HS-5 (cell line): Measurements from ENCODE around the gene ZNF205.
"Not testable (repeated sequence)": the region's sequence is repeated elsewhere in the genome, so short reads cannot be mapped to it uniquely, and the experiment has no call there.

Experiments
- DNase-seq: peaks from one replicate; pipeline ENCODE4 v3.0.0-alpha.2; 2012; ENCODE audit warnings: low read depth

Gene ZNF205

DNA sequence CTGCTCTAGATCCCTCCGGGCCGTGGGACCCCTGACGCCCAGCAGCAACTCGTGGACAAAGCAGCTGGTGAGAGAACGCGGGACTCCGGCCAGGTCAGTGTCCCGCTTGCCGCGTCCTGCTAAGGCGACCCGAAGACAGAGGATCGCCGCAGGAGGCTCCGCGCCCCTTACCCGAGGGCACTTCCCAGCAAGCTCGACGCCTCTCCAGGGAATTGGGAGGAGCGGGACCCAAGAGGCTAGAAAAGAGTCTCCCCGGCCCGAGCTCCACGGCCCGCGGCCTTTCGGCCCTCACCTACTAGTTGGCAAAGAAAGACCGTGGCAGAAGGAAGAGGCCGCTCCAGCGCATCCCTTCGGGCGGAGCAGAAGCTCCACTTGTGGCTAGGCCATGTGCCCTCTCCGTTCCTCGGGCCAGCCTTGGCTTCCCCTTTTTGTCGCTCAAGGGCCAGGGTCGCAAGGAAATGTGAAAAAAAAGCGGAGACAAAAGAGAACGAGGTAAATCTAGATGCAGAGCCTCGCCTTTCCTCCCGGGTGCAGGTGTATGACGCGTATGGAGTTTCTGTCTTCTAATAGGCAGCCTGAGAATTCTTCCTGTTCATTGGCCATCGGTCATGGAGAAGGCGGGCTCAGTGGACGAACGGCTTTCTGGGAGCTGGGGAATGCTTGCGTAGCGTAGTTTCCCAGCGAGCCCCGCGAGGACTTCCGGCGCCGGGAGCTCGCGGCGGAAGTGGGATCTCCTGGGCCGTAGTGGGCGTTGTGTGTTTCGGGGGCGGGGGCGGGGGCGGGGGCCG lies 22.1 kb downstream of the ZNF205 start, which contains the start of gene ZNF213:
Gene ZNF213, plus strand, starts transcription at position 692 of the 788 bp plus-strand sequence. CDS start 2,252 bp downstream, outside the sequence.
- peak; percentile 91 for DNase-seq

DNA sequence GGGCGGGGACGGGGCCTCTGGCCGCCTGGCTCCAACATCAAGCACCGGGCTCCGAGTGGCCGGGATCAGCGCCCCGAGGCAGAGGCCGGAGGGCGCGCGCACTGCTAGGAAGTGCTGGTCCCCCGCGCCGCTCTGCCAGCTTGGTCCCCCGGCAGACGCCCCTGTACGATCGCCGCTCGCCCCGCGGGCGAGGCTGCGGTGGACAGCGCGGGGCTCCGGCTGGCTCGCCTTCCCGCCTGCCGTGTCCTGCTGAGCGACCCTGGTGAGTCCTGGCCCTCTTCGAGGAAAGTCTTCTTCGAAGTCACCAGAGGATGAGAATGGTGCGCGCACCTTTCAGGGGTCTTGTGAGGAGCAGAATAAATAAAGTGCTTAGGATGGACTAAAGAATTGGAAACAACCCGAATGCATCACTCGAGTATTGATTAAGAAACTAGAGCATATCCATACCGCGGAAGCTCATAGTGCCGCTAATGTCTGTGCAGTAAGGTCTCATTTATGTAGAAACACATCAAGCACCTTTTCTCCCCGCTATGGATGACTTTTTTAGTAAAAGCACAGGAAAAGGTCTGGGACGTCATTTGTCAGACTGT lies 22.8 kb downstream of the ZNF205 start:
- DNase-seq: no peak

DNA sequence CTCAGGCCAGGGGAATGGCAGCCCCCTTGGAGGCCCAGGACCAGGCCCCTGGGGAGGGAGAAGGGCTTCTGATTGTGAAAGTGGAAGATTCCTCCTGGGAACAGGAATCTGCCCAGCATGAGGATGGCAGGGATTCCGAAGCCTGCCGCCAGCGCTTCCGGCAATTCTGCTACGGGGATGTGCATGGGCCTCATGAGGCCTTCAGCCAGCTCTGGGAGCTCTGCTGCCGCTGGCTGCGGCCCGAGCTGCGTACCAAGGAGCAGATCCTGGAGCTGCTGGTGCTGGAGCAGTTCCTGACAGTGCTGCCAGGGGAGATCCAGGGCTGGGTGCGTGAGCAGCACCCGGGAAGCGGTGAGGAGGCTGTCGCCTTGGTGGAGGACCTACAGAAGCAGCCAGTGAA lies 24.9 kb downstream of the ZNF205 start:
- no peak for DNase-seq

DNA sequence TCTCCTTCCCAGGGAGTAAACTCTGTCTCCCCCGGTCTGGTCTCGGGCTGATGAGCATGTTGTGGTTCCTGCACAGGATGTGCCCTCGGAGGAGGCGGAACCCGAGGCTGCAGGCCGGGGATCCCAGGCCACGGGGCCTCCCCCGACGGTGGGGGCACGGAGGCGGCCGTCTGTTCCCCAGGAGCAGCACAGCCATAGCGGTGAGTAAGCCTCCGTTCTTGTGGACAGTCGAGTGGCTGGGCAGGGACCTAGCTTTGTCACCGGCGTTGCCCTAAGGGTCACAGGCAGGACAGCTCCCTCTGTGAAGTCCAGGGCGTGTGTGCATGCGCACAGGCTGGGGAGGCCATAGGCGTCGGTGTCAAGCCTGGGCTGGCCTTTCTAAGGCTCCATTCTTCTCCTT lies 26.0 kb downstream of the ZNF205 start:
- no peak for DNase-seq

DNA sequence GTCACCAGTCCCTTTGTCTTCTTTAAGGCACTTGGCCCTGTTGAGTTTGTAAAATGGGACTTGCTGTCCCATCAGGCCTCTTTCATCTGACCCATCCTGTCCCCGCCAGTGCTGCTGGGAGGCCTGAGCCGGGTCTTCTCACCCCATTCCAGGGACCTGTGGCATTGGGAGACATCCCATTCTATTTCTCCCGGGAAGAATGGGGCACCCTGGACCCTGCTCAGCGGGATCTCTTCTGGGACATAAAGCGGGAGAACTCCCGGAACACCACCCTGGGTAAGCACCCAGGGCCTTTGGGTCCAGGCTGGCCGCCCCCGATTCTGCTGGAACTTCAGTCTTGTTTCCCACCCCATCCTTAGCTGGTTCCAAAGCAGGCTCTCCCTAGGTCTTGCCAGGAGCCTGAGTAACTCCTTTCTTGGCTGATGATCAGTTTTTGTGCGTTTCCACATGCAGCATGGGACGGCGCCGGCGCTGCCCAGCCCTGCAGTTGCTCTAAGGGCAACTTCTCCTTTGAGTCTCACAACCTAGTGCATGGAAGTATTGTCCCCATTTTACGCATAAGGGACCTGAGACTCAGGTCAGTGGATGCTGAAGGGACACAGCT lies 26.5 kb downstream of the ZNF205 start:
- DNase-seq: no peak

DNA sequence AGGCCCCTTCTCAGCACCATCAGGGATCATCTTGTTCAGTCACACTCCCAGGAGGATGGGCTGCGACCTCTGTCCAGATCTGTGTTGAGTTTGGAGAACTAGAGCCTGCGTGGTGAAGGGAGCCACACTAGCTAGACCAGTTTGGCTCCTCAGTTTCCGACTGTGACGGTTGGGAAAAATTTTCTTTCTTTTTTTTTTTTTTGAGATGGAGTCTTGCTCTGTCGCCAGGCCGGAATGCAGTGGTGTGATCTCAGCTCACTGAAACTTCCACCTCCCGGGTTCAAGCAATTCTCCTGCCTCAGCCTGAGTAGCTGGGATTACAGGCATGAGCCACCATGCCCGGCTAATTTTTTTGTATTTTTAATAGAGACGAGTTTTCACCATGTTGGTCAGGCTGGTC lies 27.2 kb downstream of the ZNF205 start:
- not testable (repeated sequence) for DNase-seq

DNA sequence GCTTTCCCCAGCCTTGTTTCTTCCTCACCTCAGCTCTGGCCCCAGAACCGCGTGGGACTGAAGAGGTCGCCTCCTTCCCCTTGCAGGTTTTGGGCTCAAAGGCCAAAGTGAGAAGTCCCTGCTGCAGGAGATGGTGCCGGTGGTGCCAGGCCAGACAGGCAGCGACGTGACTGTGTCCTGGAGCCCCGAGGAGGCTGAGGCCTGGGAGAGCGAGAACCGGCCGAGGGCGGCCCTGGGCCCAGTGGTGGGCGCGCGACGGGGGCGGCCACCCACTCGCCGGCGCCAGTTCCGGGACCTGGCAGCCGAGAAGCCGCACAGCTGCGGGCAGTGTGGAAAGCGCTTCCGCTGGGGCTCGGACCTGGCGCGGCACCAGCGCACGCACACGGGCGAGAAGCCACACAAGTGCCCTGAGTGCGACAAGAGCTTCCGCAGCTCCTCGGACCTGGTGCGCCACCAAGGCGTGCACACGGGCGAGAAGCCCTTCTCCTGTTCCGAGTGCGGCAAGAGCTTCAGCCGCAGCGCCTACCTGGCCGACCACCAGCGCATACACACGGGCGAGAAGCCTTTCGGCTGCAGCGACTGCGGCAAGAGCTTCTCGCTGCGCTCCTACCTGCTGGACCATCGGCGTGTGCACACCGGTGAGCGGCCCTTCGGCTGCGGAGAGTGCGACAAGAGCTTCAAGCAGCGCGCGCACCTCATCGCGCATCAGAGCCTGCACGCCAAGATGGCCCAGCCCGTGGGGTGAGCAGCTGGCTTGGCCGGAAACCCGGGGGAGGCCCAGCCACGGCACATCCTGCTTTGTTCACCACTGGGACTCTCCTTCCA lies 28.4 kb downstream of the ZNF205 start:
- DNase-seq: no peak

DNA sequence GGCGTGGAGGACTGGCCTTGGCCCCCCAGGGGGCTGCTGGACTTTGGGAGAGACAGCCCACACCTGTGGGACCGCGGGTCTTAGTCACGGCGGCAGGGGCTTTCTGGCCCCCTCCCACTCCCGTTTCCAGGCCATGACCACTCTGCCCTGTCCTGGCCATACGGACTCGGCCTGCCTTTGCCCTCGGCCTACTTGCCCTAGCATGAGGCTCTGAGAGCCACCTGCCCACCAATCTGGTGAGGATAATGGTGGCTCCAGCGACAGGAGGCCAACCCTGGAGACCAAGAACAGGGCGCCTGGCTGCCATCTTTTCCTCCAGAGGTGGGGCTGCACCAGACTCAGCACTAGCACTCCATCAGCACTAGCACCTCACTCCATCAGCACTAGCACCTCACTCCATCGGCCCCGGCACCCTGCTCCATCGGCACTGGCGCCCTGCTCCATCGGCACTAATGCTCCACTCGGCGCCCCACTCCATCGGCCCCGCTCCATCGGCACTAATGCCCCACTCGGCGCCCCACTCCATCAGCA lies 29.5 kb downstream of the ZNF205 start:
- no peak for DNase-seq

DNA sequence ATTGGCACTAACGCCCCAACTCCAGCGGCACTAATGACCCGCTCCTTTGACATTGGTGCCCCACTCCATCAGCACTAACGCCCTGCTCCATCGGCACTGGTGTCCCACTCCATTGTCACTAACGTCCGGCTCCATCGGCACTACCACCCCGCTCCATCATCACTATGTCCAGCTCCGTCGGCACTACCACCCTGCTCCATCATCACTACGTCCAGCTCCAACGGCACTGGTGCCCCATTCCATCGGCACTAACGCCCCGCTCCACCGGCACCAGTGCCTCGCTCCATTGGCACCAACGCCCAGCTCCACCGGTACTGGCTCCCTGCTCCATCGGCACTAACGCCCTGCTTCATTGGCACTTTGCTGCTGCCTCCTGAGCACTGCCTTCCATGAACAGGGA lies 29.9 kb downstream of the ZNF205 start:
- DNase-seq: no peak

DNA sequence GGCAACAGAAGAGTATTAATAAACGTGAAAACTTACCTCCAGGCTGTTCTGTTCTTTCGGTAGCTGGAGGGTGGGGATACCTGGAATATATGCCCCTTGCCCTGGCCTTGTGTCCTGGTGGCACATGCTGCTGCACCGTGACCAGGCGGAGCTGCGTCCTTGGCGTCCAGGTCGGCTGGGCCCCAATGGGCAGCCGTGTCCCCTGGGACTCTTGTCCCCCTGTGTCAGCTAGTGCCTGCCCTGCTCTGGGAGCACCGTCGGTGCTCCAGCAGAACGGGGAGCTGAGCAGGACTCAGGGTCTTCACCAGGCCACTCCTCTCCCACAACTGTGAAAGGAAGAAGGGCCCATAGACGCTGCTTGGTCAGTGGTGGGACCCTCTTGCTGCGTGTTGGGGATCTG lies 30.4 kb downstream of the ZNF205 start:
- no peak for DNase-seq

DNA sequence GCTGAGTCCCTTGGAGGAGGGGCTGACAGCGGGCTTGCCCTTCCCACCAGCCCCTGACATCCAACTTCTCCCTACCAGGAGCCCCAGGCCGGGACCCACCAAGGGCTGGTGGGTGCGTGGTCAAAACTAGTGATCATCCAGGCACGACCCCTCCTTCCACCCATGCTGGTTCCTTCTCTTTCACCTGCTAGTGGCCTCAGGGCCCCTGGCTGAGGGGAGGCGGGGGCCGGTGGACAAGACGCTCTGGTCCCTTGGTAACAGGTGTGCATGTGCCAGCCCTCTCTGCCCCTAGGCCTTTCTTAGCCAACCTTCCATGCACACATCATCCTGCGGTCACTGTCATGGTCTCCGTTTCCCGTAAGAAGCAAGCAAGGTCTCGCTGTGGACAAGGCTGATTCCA lies 30.8 kb downstream of the ZNF205 start:
- no peak for DNase-seq

DNA sequence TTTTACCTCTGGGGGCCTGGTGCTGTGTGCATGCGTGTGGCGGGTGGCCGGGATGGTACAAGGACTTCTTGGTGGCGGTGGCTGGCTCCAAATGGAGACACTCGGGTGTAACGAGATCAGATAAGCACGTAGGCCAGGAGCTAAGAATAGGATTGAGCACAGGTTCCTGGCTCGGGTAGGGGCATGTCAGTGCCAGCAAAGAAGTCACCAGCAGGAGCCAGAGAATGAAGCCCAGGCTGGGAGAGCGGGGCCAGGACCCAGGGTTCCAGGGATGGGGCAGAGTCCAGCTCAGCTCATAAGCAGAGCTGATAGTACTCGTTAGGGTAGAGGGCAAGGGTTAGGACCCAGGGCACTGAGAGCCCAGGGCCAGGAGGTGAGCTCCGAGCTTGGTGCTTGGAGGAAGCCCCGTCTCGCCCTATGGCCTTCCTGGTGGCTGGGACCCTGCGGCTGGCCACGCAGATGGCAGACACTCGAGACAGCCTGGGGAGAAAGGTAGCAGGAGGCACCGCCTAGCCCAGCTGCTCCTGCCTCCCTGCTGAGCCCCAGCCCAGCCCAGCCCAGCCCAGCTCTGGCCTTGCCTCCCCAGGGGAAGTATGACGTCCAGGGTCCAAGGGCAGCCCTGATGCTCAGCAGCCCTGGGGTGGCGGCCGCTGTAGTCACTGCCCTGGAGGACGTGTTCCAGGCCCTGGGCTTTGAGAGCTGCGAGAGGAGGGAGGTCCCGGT lies 31.4 kb downstream of the ZNF205 start:
- DNase-seq: no peak

DNA sequence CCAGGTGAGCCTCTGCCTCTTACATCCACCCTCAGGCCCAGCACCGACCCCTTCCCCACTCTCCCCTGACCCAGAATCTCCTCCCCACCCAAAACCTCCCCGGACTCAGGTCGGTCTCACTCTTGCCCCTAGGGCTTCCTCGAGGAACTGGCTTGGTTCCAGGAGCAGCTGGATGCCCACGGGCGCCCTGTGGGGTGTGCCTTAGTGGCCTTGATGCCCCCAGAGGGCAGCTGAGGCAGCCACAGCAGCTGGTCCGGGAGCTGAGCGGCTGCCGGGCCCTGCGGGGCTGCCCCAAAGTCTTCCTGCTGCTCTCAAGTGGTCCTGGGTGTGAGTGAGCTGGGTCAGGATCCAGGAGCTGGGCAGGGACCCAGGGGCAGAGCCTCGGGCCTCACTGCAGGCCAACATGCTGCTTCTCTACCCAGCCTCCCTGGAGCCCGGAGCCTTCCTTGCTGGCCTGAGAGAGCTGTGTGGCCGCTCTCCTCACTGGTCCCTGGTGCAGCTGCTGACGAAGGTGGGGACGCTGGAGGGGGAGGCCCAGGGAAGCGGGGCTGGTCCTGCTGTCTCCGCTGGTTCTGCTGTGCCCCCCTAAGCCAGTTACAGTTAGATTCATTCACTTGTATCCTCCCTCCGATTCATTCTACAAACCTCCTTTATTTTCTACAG lies 32.1 kb downstream of the ZNF205 start:
- no peak for DNase-seq

DNA sequence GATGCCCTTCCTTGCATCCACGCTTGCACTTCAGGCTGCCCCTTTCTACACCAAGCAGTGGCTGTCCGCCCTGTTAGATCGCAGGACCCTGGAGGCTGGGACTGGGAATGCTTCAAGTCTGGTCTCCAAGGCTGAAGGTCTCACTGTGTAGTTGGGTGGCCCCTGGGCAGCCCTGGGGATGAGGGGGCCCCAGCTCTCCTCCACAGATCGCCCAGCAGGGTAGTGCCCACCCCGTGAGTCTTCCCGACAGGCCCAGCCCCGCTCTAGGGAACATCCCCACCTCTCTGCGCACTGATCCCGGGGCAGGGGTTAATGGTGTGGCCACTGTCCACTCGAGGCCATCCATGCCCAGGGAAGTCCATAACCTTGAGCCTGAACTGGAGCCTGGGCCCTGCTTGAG lies 32.8 kb downstream of the ZNF205 start:
- DNase-seq: no peak

DNA sequence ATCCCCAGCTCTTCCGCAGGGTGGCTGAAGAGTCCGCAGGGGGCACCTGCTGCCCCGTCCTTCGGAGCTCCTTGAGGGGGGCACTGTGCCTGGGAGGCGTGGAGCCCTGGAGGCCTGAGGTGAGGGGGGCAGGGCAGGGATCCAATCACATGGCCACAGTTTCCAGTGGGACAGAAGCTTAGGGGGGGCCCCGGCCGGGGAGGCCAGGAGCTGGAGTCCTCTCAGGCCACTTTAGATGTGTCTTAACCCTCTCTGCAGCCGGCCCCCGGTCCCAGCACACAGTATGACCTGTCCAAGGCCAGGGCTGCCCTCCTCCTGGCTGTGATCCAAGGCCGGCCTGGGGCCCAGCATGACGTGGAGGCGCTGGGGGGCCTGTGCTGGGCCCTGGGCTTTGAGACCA lies 33.3 kb downstream of the ZNF205 start:
- no peak for DNase-seq

DNA sequence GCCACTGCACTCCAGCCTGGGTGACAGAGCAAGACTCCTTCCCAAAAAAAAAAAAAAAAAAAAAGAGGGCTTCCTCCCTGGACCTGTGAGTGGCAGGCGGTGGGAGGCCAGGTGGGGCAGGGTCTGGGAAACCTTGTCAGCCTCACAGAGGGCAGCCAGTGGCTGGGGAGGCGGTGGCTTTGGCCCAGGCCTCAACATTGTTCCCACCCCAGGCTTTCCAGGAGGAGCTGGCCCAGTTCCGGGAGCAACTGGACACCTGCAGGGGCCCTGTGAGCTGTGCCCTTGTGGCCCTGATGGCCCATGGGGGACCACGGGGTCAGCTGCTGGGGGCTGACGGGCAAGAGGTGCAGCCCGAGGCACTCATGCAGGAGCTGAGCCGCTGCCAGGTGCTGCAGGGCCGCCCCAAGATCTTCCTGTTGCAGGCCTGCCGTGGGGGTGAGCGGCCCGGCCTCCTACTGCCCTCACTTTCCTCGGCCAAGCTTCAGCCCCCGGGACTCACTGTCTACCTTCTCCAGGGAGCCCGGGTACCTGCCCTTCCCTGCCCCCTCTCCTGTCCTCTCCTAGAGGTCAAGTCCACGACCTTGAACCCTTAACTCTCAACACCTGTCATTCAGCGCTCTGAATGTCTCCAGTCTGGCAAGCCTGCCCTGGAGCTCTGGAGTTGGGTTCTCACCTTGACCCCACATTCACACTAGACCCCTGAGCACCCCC lies 34.8 kb downstream of the ZNF205 start:
- DNase-seq: no peak

DNA sequence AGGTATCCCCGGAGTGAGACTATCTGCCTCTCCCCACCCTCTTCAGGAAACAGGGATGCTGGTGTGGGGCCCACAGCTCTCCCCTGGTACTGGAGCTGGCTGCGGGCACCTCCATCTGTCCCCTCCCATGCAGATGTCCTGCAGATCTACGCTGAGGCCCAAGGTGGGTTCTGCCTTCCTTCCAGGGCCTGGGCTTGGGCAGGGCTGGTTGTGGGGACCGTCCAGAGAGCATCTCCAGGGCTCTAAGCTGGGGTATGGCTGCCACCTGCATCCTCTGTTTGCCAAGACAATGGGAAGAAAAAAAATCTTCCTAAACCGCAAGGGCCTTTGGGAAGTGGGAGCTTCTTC lies 35.3 kb downstream of the ZNF205 start:
- DNase-seq: no peak

DNA sequence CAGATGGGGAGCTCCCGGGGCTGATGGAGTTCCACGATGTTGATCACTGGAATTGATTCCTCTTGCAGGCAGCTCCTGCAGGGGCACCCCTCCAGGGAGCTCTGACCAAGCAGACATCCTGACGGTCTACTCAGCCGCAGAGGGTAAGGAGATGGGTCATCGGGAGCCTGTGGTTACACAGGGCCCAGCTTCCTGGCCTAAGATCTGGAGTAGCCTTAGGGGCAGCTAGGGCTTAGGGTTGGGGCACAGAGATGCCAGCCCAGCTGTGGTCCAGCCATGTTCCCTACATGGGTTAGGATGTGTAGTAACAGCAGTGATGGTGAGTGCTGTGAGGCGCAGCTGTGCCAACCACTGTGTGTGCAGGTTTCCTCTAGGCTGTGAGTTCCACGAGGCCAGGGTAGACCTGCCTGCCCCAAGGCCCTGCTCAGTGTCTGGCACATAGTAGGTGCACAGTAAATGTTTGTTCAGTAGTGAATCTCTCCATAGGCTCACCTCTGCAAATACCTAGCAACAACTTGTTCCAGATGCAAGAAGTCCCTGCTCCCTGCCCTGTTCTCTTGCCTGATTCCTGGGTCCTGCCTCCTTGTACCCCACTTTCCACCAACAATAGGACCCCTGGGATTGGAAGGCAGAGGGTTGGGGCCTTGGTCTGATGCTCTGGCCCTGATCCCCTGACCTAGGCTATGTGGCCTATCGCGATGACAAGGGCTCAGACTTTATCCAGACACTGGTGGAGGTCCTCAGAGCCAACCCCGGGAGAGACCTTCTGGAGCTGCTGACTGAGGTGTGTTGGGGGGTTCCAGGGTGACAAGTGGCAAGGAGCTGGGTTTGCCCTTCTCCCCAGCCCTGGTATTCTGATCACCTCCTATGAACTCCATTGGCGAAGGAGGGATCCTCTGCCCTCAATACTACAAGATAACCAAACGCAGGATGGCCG lies 36.1 kb downstream of the ZNF205 start:
- DNase-seq: no peak

DNA sequence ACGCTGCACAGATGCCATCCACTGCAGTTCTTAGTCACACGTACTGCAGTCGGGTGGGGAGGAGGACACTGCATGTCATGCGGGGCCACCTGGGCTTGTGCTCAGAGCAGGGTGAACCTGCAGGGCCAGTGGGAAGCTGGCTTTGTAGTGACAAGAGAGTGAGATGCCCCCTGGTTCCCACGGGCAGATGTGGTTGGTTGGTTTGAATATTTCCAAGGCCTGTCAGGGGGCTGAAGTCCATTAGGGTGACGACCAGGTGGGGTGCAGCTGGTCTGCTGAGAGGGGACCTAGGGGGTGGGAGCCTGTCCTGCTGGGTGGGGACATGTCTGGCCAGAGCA lies 36.8 kb downstream of the ZNF205 start:
- no peak for DNase-seq
